ENCODE measurements around the gene STAT3. TPM values are rescaled to one million over a fixed set of nuclear protein-coding genes. Genes with fewer than 3 reads are reported as not detected.

Gene STAT3
- total and polyA plus RNA-seq, 2 donors (not counting 1 experiment from before 2014, with no cell fraction given): 50.1 to 140 TPM

- CTCF ChIA-PET: interaction anchor here (0.5 to 3.5 kb wide), 6 partner anchors 13 to 133 kb away, joined by 3 to 21 read pairs (median 4); no protein-coding TSS in a partner anchor
- H3K4me2 ChIP-seq (replicated peaks; ENCODE audit: low read depth, low read length, poor library complexity, severe bottlenecking): peak overlapping the region; percentile 0
- DNase-seq: no peak
These were observed 114.6 kb downstream of the STAT3 start for GRCh38 chr17:42273474-42274252.

More at GRCh38 chr17:42273474-42274252, 114.6 kb downstream of the STAT3 start:
- Mint-ChIP-seq H3K4me1 (peaks cover 64% of the 10 kb centered on the region), H3K9me3 (ENCODE audit: insufficient read depth) (no peaks in the 10 kb centered on the region), H3K27ac (no peak overlapping the region), H3K4me3 (peak overlapping the region; percentile 66), H3K27me3 (no peaks in the 10 kb centered on the region)
- POLR2A ChIA-PET: interaction anchor here (0.7 kb wide), 3 partner anchors 13 to 51 kb away, joined by 4 to 11 read pairs (median 7); no protein-coding TSS in a partner anchor
- Histone ChIP-seq H3K36me3 (replicated peaks in 1 of 2; ENCODE audit: control extremely low read depth in 1 of 2, control insufficient read depth in 1 of 2, extremely low read depth in 1 of 2, insufficient read depth in 2 of 2, low read length in 1 of 2) (no peaks in the 10 kb centered on the region), H3K9me3 (ENCODE audit: control extremely low read depth in 1 of 3, control insufficient read depth in 2 of 3, insufficient read depth in 1 of 3, low read length in 2 of 3) (no peaks in the 10 kb centered on the region), H2AFZ (ENCODE audit: insufficient read depth, low read depth, low read length, poor library complexity, severe bottlenecking) (no peak overlapping the region), H3K4me3 (ENCODE audit: control extremely low read depth in 1 of 5, extremely low read depth in 1 of 5, insufficient read depth in 1 of 5, low read depth in 2 of 5, low read length in 4 of 5) (peak overlapping the region in 1 of 5 experiments; percentile 86), H3K79me2 (ENCODE audit: control insufficient read depth, insufficient read depth, low read length) (peaks cover 68% of the 10 kb centered on the region), H3K27me3 (replicated peaks in 1 of 4; ENCODE audit: control extremely low read depth in 1 of 4, control insufficient read depth in 3 of 4, insufficient read depth in 4 of 4, low read length in 3 of 4) (no peaks in the 10 kb centered on the region), H3K27ac (ENCODE audit: low read length in 2 of 2) (no peak overlapping the region), H3K9ac (ENCODE audit: low read length) (no peak overlapping the region), H4K20me1 (ENCODE audit: control insufficient read depth, insufficient read depth, low read length, poor library complexity, severe bottlenecking) (no peaks in the 10 kb centered on the region), H3K4me1 (ENCODE audit: control insufficient read depth in 2 of 2, insufficient read depth in 2 of 2, low read length in 2 of 2) (peaks cover 44% of the 10 kb centered on the region in 2 donors)
- TF ChIP-seq EZH2 (IDR thresholded peaks at IDR 0.05; ENCODE audit: borderline replicate concordance, insufficient read depth, low read depth, low read length, poor library complexity, severe bottlenecking) (no peak), CTCF (IDR thresholded peaks at IDR 0.05) (no peak)
- no CpG with 5 or more reads among the region's 7 CpGs for WGBS (ENCODE audit: insufficient coverage)
- intact Hi-C loops (cut with micrococcal nuclease): loop anchor here (10.0 kb wide), 1 partner anchor 49 kb away; no protein-coding TSS in a partner anchor
- no peak for ATAC-seq (ENCODE audit: low read depth)

Data from B cell (primary cell).